GM21717 (cell line): ENCODE measurements around the gene YPEL5.
"Not testable (repeated sequence)": the region's sequence is repeated elsewhere in the genome, so short reads cannot be mapped to it uniquely, and the experiment has no call there.

ENCODE experiments used
- ATAC-seq: cut with Tn5 transposase; IDR thresholded peaks from one replicate; pipeline ENCODE4 v1.9.1; 2021; ENCODE audit warnings: mild to moderate bottlenecking, moderate library complexity; ENCODE audit not compliant: unreplicated experiment

The YPEL5 gene

DNA sequence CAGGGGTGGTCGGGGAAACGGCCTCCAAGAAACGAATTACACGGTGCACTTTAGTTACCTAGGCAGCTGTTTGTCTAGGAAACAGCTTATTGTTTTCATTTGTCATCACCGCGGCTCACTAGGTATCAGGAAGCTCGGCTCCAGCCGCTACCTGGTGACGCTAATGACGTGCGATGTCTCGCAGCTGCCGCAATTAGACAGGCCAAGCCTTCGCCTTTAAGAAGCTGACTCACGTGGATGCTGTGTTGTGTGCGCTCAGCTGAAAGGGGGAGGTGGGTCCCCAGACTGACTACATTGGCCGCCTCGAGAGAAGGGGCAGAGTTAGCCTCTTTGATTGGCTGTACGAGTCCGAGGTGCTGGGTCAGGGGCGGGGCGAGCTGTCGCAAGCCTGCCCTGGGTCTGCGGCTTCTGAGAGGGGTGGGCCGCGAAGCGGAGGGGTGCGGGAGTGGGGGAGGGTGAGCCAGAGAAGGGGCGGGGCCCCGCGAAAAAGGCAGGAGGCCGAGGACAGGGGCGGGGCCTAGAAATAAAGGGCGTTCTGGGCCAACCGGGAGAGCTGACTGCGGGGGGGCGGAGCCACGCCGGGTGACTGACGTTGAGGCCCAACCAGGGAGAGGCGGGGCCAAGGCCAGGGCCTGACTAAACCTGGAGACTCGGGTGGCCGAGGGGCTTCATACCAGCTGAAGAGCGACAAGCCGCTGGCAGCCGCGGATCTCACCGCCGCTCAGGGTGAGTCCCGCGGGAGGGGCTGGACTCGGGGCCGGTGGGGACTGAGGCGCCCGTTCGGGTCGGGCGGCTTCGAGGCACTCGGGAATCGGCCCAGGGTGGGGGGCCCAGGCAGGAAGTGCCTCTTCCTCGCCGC is at the start of gene YPEL5:
TSS of gene YPEL5 (plus strand) at position 671 of the 859 bp plus-strand sequence. CDS start 9,645 bp downstream, outside the sequence.
- ATAC-seq, result peak; percentile 94

DNA sequence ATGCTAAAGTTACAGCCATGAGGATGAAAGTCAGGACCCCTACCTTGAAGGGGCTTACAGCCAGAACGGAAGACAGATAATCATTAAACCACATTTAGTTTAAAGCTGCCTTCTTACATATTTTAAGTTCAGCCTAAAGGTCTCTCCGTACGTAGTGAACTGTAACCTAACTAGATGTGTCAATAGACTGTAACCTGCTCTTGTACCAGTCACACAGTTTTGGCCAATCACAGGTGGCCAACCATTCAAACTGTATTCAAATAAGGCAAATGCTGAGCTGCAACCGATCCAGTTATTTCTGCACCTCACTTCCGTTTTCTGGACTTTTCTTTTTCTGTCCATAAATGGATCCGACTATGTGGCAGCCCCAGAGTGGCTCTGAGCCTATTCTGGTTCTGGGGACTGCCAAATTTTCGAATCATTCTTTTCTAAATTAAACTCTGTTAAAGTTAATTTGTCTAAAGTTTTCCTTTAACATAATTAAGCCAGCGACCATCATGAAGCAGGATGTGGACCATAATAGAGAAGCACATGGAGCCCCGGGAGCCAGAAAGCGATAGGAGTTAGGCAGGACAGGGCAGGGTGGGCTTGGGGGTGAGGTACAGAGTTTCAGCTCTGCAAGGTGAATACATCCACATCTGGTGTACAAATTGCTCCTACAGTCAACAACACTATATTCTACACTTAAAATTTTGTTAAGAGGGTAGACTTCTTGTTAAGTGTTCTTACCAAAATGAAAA is 48.4 kb upstream of the YPEL5 start:
- no peak for ATAC-seq

DNA sequence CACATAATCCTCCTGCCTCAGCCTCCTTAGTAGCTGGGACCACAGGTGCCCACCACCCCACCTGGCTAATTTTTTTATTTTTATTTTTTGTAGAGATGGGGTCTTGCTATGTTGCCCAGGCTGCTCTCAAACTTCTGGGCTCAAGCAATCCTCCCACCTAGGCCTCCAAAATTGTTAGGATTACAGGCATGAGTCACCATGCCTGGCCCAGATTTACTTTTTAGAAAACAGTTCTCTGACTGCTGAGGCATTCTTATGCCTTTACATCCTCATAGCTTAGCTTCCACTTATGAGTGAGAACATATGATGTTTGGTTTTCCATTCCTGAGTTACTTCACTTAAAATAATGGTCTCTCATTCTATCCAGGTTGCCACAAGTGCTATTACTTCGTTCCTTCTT is 47.4 kb upstream of the YPEL5 start:
- not testable (repeated sequence) for ATAC-seq

DNA sequence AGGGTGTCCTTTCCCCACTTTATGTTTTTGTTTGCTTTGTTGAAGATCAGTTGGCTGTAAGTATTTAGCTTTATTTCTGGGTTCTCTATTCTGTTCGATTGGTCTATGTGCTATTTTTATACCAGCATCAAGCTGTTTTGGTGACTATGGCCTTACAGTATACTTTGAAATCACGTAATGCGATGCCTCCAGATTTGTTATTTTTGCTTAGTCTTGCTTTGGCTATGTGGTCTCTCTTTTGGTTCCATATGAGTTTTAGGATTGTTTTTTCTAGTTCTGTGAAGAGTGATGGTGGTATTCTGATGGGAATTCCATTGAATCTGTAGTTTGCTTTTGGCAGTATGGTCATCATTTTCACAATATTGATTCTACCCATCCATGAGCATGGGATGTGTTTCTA is 46.1 kb upstream of the YPEL5 start:
- ATAC-seq, result not testable (repeated sequence)

DNA sequence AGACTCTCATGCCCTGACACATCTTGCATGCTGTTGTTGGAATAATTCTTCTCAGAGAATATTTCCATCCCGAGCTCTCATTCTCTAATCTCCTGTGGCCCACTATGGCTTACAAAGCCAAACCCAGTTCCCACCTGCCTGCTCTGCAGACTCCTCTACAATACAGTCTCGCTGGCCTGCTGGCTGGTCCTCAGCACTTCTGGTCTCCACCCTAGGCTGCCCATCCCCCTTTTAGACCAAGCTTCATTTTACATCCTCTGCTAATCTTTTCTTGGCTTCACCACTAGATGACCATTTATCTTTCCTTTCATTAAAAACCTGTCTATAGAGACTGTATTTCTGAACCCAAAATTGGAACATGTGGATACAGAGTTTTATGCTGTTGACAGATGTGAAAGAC is 42.5 kb upstream of the YPEL5 start:
- ATAC-seq, result no peak

DNA sequence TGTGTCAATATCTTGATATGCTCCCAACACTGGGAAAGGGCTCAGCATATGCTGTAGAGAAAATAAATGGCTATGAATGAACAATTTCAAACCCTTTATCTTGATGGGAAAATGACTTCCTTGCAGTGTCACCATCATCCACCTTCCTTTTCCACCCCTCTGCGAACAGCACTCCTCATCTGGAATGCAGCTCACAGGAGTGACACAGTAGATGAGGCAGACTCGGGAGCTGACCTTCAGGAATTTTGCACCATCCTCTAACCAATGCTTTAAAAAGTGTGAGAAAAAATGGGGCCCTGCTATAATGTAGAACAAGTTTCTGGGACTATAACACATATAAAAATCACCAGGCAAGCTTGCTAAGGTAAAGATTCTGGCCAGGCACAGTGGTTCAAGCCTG is 41.3 kb upstream of the YPEL5 start:
- ATAC-seq, result no peak

DNA sequence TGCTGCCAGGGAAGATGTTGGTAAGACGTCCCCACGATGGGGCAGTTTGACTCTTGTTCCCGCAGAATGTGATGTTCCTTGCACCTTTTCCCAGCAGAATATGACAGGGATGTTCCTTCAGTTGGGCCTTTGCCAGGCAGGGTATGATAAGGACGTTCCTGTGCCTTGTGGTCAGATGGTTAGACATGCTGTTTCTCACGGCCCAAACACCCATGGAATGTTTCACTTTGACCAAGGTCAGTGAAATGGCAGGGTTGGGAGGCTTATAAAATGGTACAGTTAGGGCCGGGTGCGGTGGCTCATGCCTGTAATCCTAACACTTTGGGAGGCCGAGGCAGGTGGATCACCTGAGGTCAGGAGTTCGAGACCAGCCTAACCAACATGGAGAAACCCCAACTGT is 40.3 kb upstream of the YPEL5 start:
- no peak for ATAC-seq

DNA sequence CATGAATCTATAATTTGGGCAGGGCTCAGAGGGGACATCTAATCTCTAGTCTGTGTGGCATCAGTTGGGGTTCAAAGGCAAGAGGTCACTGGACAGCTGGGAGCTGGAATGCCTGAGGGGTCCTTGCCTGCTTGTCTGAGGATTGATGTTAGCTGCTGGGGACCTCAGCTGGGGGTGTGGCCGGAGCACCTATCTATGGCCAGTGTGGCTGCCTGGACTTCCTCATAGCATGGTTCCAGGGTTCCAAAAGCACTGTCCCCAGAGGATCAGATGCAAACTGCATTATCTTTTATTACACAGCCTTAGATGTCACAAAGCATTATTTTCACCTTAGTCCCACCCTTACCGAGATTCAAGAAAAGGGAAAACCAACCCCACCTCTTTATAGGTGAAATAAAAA is 38.6 kb upstream of the YPEL5 start:
- no peak for ATAC-seq

DNA sequence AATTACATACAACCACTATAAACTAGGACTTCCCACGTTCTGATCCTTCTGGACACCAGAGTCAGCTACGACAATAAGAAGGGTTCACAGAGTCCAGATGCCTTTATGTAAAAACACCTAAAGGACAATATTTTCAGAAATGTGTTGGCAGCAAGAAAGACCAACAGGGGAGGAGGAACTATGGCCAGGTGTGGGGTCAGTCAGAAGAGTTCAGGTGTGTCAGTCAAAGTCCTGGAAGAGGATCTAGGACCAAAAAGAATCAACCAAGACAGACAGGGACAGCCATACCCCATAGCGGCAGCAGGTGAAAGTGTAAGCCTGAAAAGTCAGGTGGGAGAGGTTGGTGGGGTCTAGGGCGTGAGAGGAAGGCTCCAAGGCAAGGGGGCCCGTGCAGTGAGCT is 38.0 kb upstream of the YPEL5 start:
- no peak for ATAC-seq

DNA sequence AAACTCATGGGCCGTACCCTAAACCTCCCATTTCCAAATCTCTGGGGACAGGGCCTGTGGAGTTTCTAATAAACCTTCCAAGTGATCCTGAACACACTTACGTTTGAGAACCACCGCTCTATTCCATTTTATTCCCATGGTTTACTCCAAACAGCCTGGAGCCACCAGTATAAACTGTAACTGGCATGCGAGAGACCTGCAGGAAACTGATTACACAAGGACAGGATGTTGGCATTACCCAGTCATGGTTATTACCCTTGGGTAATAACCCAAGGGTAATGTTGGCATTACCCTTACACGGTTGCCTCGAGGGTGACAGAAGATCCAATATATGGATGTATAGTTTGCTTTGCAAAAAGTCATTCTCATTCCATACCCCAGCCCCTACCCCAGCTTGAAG is 37.0 kb upstream of the YPEL5 start:
- ATAC-seq, result no peak

DNA sequence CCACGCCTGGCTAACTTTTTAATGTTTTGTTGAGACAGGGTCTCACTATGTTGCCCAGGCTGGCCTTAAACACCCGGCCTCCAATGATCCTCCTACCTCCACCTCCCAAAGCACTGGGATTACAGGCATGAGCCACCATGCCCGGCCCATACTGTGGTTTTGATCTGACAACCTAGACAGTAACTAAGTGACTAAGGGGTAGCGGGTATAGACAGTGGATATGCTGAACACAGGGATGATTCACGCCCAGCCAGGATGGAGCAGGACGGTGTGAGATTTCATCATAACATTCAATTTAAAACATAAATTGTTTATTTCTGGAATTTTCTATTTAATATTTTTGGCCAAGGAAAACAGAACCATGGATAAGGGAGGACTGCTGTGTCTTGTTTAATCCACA is 36.0 kb upstream of the YPEL5 start:
- ATAC-seq, result no peak

DNA sequence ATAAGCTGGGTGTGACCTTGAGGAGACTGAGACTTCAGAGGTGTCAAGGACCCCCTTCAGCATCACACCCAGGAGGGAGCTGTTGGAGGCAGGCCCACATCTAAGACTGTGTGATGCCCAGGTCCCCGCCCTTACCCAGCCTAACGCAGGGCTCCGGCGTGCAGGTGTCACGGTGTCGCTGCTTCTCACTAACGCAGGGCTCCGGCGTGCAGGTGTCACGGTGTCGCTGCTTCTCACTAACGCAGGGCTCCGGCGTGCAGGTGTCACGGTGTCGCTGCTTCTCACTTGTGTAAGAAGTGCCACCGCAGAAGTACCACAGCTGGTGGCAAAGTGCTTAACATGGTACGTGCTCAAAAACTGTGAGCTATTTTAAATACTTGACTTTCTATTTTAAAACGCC is 35.6 kb upstream of the YPEL5 start:
- not testable (repeated sequence) for ATAC-seq

DNA sequence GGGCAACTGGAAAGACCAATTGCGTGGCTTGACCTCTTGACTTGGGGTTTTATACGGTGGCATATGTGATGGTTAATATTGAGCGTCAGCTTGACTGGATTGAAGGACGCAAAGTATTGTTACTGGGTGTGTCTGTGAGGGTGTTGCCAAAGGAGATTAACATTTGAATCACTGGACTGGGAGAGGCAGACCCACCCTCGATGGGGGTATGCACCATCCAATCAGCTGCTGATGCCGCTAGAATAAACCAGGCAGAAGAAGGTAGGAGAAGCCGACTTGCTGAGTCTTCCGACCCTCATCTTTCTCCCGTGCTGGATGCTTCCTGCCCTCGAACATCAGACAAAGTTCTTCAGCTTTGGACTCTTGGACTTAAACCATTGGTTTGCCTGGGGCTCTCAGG is 34.2 kb upstream of the YPEL5 start:
- no peak for ATAC-seq

DNA sequence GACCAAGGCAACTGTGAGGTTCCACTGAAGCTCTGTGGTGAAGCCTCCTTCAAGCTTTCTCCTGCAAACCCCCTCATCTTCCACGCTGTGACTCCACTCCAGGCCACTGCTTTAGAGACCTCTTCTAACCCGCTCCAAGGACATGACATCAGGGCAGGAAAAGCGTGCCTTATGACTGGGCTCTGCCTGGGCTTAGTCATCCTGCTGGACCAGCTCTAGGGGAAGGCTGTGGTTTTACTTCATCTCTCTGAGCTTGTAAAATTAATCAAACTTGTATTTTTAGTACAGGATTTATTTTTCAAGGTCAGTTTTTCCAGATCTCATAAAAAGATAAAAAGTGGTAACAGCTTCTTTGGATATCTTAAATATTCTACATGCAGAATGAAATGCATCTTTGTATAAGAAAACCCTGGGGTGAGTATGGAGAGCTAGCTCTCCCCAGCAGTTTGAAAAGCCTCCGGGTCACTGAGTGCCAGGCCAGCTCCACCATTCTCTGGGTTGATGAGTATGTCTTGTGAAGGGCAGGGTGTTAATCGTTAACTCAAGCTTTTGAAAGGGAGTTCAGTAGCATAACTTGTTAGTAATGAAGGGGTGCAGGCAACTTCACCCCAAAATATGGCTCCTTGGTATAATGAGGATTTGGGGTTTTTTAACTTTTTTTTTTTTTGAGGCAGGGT is 33.1 kb upstream of the YPEL5 start:
- ATAC-seq, result no peak

DNA sequence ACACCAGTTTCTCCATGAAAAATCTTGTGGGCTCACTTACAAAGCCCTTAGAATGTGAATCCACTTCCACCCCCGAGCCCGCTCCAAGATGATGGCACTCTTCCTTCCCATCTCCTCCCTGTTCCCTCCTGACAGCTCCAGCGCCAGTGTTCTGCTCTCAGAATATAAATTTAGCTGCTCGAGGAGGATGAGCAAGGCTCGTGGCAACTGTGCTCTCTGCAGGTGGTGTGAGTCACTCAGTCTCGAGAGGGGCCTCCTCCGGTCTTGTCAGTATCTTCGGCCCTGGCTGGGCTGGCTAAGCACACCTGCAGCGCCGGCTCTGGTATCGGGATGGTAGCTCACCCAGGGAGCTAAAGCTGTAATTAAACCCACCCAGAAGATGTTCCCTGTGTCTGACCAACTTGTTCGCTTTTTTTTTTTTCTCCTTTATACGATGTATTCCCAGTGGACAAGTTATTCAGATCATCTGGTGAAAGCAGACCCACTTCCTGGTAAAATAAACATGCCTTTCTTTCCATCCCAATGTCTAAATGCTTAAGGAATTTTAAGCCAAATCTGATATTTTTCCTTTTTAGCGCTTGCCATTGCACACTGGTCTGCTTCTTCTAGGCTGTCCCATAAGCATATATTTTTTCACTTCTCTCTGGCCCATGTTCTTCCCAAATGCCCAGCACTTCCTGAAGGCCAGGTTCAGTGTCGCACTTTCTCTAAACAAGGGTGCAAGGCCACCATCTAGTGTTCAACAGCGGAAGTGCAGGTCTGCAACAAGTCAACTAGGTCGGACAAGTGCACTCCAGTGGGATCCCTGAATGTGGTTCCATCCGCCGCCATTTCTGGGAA is 31.4 kb upstream of the YPEL5 start:
- peak; percentile 56 for ATAC-seq

DNA sequence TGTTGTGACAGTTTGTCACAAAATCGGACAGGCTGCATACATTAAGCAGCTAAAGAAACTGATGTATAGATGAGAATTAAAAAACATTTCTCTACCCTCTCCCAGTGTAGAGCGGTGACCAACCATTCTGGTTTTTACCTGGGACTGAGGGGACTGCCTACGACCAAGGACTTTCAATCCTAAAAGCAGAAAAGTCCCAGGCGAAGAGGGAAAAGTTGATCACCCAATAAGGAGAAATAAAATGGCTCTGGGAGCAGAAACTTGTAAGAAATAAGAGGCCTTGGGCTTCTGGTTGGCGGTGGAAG is 30.9 kb upstream of the YPEL5 start:
- no peak for ATAC-seq

DNA sequence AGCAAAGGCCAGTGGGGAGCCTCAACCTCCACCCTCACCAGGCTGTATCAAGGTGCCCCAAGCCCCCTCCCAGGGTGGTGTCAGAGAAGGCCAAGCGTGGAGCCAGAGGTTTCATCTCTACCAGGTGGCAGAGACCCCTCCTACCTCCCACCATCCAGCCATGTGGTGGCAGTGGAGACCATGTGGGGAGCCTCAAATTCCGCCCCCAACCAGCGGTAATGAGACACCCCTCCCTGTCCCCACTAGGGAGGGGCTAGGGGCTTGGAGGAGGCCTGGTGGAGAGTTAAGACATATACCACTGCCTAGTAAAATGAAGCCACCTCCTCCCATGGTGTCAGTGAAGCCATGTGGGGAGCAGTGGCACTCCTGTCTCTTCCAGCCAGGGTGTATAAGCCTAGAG is 24.4 kb upstream of the YPEL5 start:
- ATAC-seq, result no peak

DNA sequence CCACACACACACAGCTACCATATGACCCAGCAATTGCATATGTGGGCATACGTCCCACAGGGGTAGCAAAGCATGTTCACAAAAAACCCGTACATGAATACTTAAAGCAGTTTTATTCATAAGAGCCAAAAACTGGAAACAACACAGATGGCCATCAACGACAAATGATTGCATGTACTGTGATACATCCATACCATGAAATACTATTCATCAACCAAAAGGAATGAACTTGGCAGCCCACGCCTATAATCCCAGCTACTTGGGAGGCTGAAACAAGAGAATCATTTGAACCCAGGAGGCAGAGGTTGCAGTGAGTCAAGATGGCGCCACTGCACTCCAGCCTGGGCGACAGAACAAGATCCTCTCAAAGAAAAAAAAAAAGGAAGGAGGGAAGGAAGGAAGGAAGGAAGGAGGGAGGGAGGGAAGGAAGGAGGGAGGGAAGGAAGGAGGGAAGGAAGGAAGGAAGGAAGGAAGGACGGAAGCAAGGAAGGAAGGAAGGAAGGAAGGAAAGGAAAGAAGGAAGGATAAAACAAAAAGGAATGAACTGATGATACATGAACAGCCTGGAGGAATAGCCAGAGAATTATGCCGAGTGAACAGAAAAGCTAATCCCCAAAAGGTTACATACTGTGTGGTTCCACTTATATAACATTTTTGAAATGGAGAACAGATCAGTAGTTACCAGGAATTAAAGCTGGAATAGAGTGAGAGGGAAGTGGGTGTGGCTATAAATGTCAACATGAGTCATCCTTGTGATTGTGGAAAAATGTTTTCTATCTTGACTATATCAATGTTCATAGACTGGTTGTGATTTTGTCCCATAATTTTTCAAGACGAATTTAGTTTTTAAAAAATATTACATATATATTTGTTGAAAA is 19.6 kb upstream of the YPEL5 start:
- no peak for ATAC-seq

DNA sequence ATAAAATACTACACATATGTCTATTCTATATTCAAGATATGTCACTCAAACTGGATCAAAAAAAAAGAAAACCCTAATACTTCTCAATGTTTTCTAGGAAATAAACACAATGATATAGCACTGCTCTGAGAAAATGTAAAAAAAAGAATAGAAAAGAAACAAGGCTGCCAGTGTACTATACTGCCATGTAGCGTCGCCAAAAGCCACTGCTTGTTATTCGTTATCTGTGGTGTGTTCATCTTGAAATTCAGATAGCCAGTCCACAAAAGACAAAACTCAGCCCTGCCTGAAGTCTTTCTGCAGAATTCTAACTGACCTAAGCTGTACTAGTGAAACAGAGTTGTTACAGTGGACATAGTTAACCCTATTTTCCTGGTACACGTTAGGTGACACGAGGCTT is 12.2 kb upstream of the YPEL5 start:
- ATAC-seq, result no peak

DNA sequence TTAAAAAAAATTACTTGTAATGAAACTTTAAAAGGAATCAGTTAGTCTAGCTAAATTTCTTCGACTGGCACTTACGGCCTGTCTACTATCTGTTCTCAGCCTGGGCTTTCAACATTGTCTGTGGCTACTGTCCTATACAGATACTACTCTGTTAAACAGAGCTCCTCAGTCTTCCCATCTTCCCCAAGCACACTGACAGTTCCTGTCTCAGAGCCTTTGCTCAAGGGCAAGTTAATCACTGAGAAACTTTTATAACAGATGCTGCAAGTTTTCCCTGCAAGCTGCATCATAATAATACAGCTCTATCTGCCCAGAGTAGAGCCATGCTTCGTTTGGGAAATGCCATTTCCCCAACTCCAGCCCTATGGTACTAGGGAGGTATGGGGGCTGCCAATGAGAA is 11.3 kb upstream of the YPEL5 start:
- ATAC-seq, result no peak
